K562 (cell line): ENCODE data around the gene MARCHF9.

Source experiments
- CHD2 ChIP-seq: IDR thresholded peaks from 2 replicates; pipeline ENCODE4 v1.6.1; 2011; ENCODE audit warnings: low read depth, low read length
- CTCF ChIP-seq, 3 experiments: IDR thresholded peaks in 2 of 3; conservative IDR thresholded peaks in 1 of 3; 2 replicates each; pipeline ENCODE4 v1.5.1; 2011 to 2012; ENCODE audit warnings: low read length in 3 of 3, mild to moderate bottlenecking in 3 of 3, control low read depth in 2 of 3, improper control_type of control experiment in 1 of 3, inconsistent platforms in 1 of 3, low read depth in 1 of 3, mixed read lengths in 1 of 3, moderate library complexity in 1 of 3; ENCODE audit not compliant: insufficient read depth in 2 of 3
- MAX ChIP-seq: sonication (generic); formaldehyde crosslinking; IDR thresholded peaks from 2 replicates; pipeline ENCODE4 v1.9.0; 2022; ENCODE audit warnings: mild to moderate bottlenecking, missing genetic modification reagents
- NEUROD1 ChIP-seq: fragments of 150-350 bp; IDR thresholded peaks from 2 replicates; pipeline ENCODE4 v1.6.1; 2014; ENCODE audit warnings: borderline replicate concordance, low read length, low read depth; ENCODE audit not compliant: partially characterized antibody
- NR2C2 ChIP-seq, 2 experiments: fragments of 200-800 bp in 1 of 2; sonication (Bioruptor generic) in 1 of 2; sonication (generic) in 1 of 2; formaldehyde crosslinking in 1 of 2; IDR thresholded peaks; 2 replicates each; pipeline versions ENCODE4 v1.6.1 to v1.8.0; 2016 to 2022; ENCODE audit warnings: mild to moderate bottlenecking in 1 of 2, missing compliant biosample characterization in 1 of 2, missing genetic modification characterization in 1 of 2, missing genetic modification reagents in 1 of 2
- PKNOX1 ChIP-seq: fragments of 450-650 bp; IDR thresholded peaks from 2 replicates; pipeline ENCODE4 v1.6.1; 2016
- RAD21 ChIP-seq, 2 experiments: fragments of 250-450 bp in 1 of 2; fragments of 450-650 bp in 1 of 2; sonication (Bioruptor Pico) in 1 of 2; formaldehyde crosslinking in 1 of 2; IDR thresholded peaks in 1 of 2; conservative IDR thresholded peaks in 1 of 2; 2 replicates each; pipeline versions ENCODE4 v1.4.0 to v1.8.0; 2020 to 2022; ENCODE audit warnings: mild to moderate bottlenecking in 2 of 2, moderate library complexity in 1 of 2
- RBM34 ChIP-seq: fragments of 200-400 bp; formaldehyde crosslinking; IDR thresholded peaks from 2 replicates; pipeline ENCODE4 v1.6.1; 2018; ENCODE audit warnings: low read length, borderline replicate concordance; ENCODE audit not compliant: insufficient read depth
- SIRT6 ChIP-seq: IDR thresholded peaks from one replicate; pipeline ENCODE4 v1.6.1; 2012; ENCODE audit warnings: low read depth, mild to moderate bottlenecking, control low read depth, inconsistent platforms, low read length, moderate library complexity
- SMARCA5 ChIP-seq: fragments of 450-650 bp; IDR thresholded peaks from 2 replicates; pipeline ENCODE4 v1.6.1; 2016
- TCF3 ChIP-seq: sonication (generic); formaldehyde crosslinking; IDR thresholded peaks from 2 replicates; pipeline ENCODE4 v1.4.0; 2020; ENCODE audit warnings: mild to moderate bottlenecking, missing genetic modification reagents
- THAP7 ChIP-seq: fragments of 250-450 bp; sonication (Bioruptor Pico); IDR thresholded peaks from 2 replicates; pipeline ENCODE4 v1.5.0; 2021
- ZFX ChIP-seq: sonication (generic); formaldehyde crosslinking; IDR thresholded peaks from 2 replicates; pipeline ENCODE4 v1.8.0; 2022; ENCODE audit warnings: mild to moderate bottlenecking, missing genetic modification reagents, moderate library complexity
- TF ChIP-seq, protein P1 (sequence below): fragments of 250-450 bp; sonication (Bioruptor Pico); IDR thresholded peaks from 2 replicates; pipeline ENCODE4 v1.5.0; 2020; ENCODE audit warnings: mild to moderate bottlenecking, borderline replicate concordance

- TF ChIP-seq SMARCA5 = no peak
- TF ChIP-seq, protein P1, sequence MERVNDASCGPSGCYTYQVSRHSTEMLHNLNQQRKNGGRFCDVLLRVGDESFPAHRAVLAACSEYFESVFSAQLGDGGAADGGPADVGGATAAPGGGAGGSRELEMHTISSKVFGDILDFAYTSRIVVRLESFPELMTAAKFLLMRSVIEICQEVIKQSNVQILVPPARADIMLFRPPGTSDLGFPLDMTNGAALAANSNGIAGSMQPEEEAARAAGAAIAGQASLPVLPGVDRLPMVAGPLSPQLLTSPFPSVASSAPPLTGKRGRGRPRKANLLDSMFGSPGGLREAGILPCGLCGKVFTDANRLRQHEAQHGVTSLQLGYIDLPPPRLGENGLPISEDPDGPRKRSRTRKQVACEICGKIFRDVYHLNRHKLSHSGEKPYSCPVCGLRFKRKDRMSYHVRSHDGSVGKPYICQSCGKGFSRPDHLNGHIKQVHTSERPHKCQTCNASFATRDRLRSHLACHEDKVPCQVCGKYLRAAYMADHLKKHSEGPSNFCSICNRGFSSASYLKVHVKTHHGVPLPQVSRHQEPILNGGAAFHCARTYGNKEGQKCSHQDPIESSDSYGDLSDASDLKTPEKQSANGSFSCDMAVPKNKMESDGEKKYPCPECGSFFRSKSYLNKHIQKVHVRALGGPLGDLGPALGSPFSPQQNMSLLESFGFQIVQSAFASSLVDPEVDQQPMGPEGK (CRISPR knock-in tag) = no peak
- TF ChIP-seq CTCF (IDR thresholded peaks at IDR 0.05 in 2 of 3, conservative IDR thresholded peaks at IDR 0.05 in 1 of 3; ENCODE audit: insufficient read depth in 2 of 3, low read depth in 1 of 3, low read length in 3 of 3) = no peak
- TF ChIP-seq ZFX (CRISPR knock-in tag) = no peak
- no peak for TF ChIP-seq PKNOX1
- no peak for TF ChIP-seq TCF3 (CRISPR knock-in tag)
- no peak for TF ChIP-seq MAX (CRISPR knock-in tag)
- no peak for TF ChIP-seq RBM34
- TF ChIP-seq SIRT6 = no peak
- TF ChIP-seq CHD2 = no peak
- no peak for TF ChIP-seq THAP7 (CRISPR knock-in tag)
- TF ChIP-seq RAD21 (CRISPR knock-in tag; conservative IDR thresholded peaks at IDR 0.05 in 1 of 2, IDR thresholded peaks at IDR 0.05 in 1 of 2) = no peak
- TF ChIP-seq NR2C2 (CRISPR knock-in tag; IDR thresholded peaks at IDR 0.05) = no peak
- no peak for TF ChIP-seq NR2C2 (tag; IDR thresholded peaks at IDR 0.05)
- TF ChIP-seq NEUROD1 = no peak
Measured at GRCh38 chr12:57743769-57744168, 11.1 kb upstream of the MARCHF9 start.
